HepG2 (cell line): ENCODE measurements around the gene SLIT3. TPM values are rescaled to one million over a fixed set of nuclear protein-coding genes. Genes with fewer than 3 reads are reported as not detected.

Experiments used
- ATAC-seq: fragments of 200-7000 bp; cut with Tn5 transposase; 3 replicates; pipeline ENCODE4 v1.9.1; 2020; ENCODE audit warnings: mild to moderate bottlenecking, moderate library complexity
- BruUV-seq: library from RNA; stranded (reverse); fragments of 400-500 nt; replicated peaks from 2 replicates; lab custom pipeline; 2021; lab: Mats Ljungman, UMichigan
- CTCF ChIA-PET: fragments of 300-600 bp; formaldehyde crosslinking; extraction: SDS; loops from one replicate; lab custom pipeline; 2021; ENCODE audit warnings: low total read pairs, inconsistent platforms, low intra/inter-chr PET ratio; lab: Yijun Ruan, JAX
- POLR2A ChIA-PET: fragments of 350-600 bp; sonication (Branson Sonifier 250); formaldehyde crosslinking; loops from one replicate; lab custom pipeline; 2020; ENCODE audit warnings: antibody characterized with exemption, inconsistent platforms; lab: Yijun Ruan, JAX
- DNase-seq: peaks from one replicate; pipeline ENCODE4 v3.0.0-alpha.2; 2015; ENCODE audit warnings: low spot score
- FAIRE-seq: peaks from 3 replicates; lab custom pipeline; 2011; peaks lifted over from hg19 to GRCh38; lab: Jason Lieb, UNC
- H2AFZ ChIP-seq: one replicate; pipeline ENCODE4 v1.6.1; 2011; ENCODE audit warnings: low read length, inconsistent platforms
- H3K27ac ChIP-seq: fragments of 300-600 bp; 3 replicates; pipeline ENCODE4 v1.8.0; 2011; ENCODE audit warnings: mixed run types, mild to moderate bottlenecking, mixed read lengths, low read length, inconsistent platforms; ENCODE audit not compliant: insufficient read depth; ENCODE audit errors: extremely low read length
- H3K27me3 ChIP-seq, 2 experiments: fragments of 200-600 bp in 1 of 2; 2 replicates in 1 of 2; 3 replicates in 1 of 2; pipeline versions ENCODE4 v1.6.0 to v1.8.0; 2011; ENCODE audit warnings: low read length in 2 of 2, mild to moderate bottlenecking in 2 of 2, moderate library complexity in 2 of 2, inconsistent platforms in 1 of 2; ENCODE audit not compliant: insufficient read depth in 2 of 2, control insufficient read depth in 1 of 2
- H3K36me3 ChIP-seq, 2 experiments: fragments of 200-600 bp in 1 of 2; replicated peaks in 1 of 2; 2 replicates in 1 of 2; 3 replicates in 1 of 2; pipeline versions ENCODE4 v1.5.1 to v1.8.0; 2011; ENCODE audit warnings: low read length in 2 of 2, inconsistent platforms in 1 of 2; ENCODE audit not compliant: insufficient read depth in 2 of 2, control insufficient read depth in 1 of 2
- H3K4me1 ChIP-seq: 2 replicates; pipeline ENCODE4 v1.5.1; 2012; ENCODE audit warnings: low read length, inconsistent platforms; ENCODE audit not compliant: insufficient read depth
- H3K4me2 ChIP-seq: 2 replicates; pipeline ENCODE4 v1.6.0; 2011; ENCODE audit warnings: low read depth, low read length, inconsistent platforms
- H3K4me3 ChIP-seq, 3 experiments: fragments of 200-600 bp in 1 of 3; sonication (generic), shearing (Covaris generic) in 1 of 3; replicated peaks in 1 of 3; 2 replicates each; pipeline ENCODE4 v1.5.1; 2011 to 2016; ENCODE audit warnings: low read length in 3 of 3, inconsistent platforms in 2 of 3, low read depth in 2 of 3, mild to moderate bottlenecking in 2 of 3, control low read depth in 1 of 3, mixed read lengths in 1 of 3; ENCODE audit not compliant: insufficient read depth in 1 of 3
- H3K79me2 ChIP-seq: one replicate; pipeline ENCODE4 v1.6.1; 2011; ENCODE audit warnings: low read length, inconsistent platforms; ENCODE audit not compliant: insufficient read depth
- H3K9ac ChIP-seq: 2 replicates; pipeline ENCODE4 v1.6.0; 2011; ENCODE audit warnings: mild to moderate bottlenecking, low read depth, low read length, inconsistent platforms; ENCODE audit not compliant: insufficient read depth
- H3K9me3 ChIP-seq: 2 replicates; pipeline ENCODE4 v1.5.1; 2012; ENCODE audit warnings: mild to moderate bottlenecking, low read length
- H4K20me1 ChIP-seq: 2 replicates; pipeline ENCODE4 v1.6.0; 2011; ENCODE audit warnings: inconsistent platforms, mild to moderate bottlenecking, low read length, moderate library complexity; ENCODE audit not compliant: insufficient read depth
- BRCA1 ChIP-seq: sonication (generic); formaldehyde crosslinking; IDR thresholded peaks from 2 replicates; pipeline ENCODE4 v1.4.0; 2020; ENCODE audit warnings: missing genetic modification reagents
- DNMT1 ChIP-seq: sonication (generic); formaldehyde crosslinking; IDR thresholded peaks from 2 replicates; pipeline ENCODE4 v1.5.1; 2020; ENCODE audit warnings: mild to moderate bottlenecking, missing genetic modification reagents
- HNRNPUL1 ChIP-seq: fragments of 200-400 bp; formaldehyde crosslinking; IDR thresholded peaks from 2 replicates; pipeline ENCODE4 v1.6.1; 2017; ENCODE audit warnings: low read depth, mild to moderate bottlenecking, low read length, moderate library complexity
- MIER2 ChIP-seq: IDR thresholded peaks from 2 replicates; pipeline ENCODE4 v1.6.1; 2016; ENCODE audit warnings: missing biosample characterization, missing genetic modification reagents
- NFIC ChIP-seq: IDR thresholded peaks from 2 replicates; pipeline ENCODE4 v1.6.1; 2012; ENCODE audit warnings: mild to moderate bottlenecking, low read length, inconsistent platforms
- NKX3-1 ChIP-seq: sonication (generic); formaldehyde crosslinking; IDR thresholded peaks from 2 replicates; pipeline ENCODE4 v1.5.0; 2020; ENCODE audit warnings: missing genetic modification reagents
- SALL1 ChIP-seq: sonication (generic); formaldehyde crosslinking; IDR thresholded peaks from 2 replicates; pipeline ENCODE4 v1.8.0; 2022; ENCODE audit warnings: mild to moderate bottlenecking, missing genetic modification reagents
- TEAD3 ChIP-seq: optimal IDR thresholded peaks from 2 replicates; pipeline ENCODE3; 2016; ENCODE audit warnings: borderline replicate concordance
- ZFP82 ChIP-seq: sonication (generic); formaldehyde crosslinking; IDR thresholded peaks from 2 replicates; pipeline ENCODE4 v1.5.1; 2020; ENCODE audit warnings: mild to moderate bottlenecking, missing genetic modification reagents, borderline replicate concordance
- ZNF777 ChIP-seq: sonication (generic); formaldehyde crosslinking; IDR thresholded peaks from 2 replicates; pipeline ENCODE4 v1.4.0; 2020; ENCODE audit warnings: missing genetic modification reagents
- ZSCAN9 ChIP-seq: IDR thresholded peaks from 2 replicates; pipeline ENCODE4 v1.6.1; 2016; ENCODE audit warnings: borderline replicate concordance
- WGBS: methylation state at CpG from one replicate; pipeline ENCODE4 v1.1.6; 2017; ENCODE audit warnings: low lambda C conversion rate; 5-methylcytosine and 5-hydroxymethylcytosine counted together
- in situ Hi-C: cut with HindIII; loops from 2 replicates; pipeline ENCODE4 v1.10.0; 2017; ENCODE audit warnings: low pct_unique_long_range_greater_than_20kb; ENCODE audit not compliant: extremely low pct_ligation_motif_present
- intact Hi-C: fragments of 100-400 bp; cut with micrococcal nuclease; formaldehyde crosslinking; loops from one replicate; pipeline ENCODE4 v1.10.0; 2022; ENCODE audit not compliant: unreplicated experiment
- polyA plus RNA-seq, 8 experiments: library from polyadenylated mRNA; depleted of rRNA in 3 of 8; stranded (reverse) in 7 of 8; unstranded in 1 of 8; fragments of >200 nt; fragmentation: Illumina TruSeq in 4 of 8; extraction: Trizol in 4 of 8; gene quantifications; 2 replicates each; pipeline versions ENCODE4 v1.2.1 to v1.2.3, GENCODE V29; 2011 to 2016; ENCODE audit warnings: low read depth in 4 of 8, missing spikeins in 1 of 8, mixed read lengths in 1 of 8; ENCODE audit not compliant: insufficient read depth in 1 of 8
- total RNA-seq, 5 experiments: library from RNA; depleted of rRNA; stranded (reverse); fragments of >200 nt; fragmentation: Illumina TruSeq; extraction: Trizol; gene quantifications; 2 replicates each; pipeline ENCODE4 v1.2.3, GENCODE V29; 2016; ENCODE audit warnings: low read depth in 1 of 5
- TF ChIP-seq, protein P1 (sequence below), 2 experiments: sonication (generic) in 1 of 2; formaldehyde crosslinking in 1 of 2; IDR thresholded peaks; 2 replicates each; pipeline versions ENCODE4 v1.5.1 to v1.6.1; 2011 to 2020; ENCODE audit warnings: borderline replicate concordance in 1 of 2, low read depth in 1 of 2, low read length in 1 of 2, mild to moderate bottlenecking in 1 of 2, missing genetic modification reagents in 1 of 2, moderate library complexity in 1 of 2
- TF ChIP-seq, protein P2 (sequence below): sonication (generic); formaldehyde crosslinking; IDR thresholded peaks from 2 replicates; pipeline ENCODE4 v1.4.0; 2020; ENCODE audit warnings: missing genetic modification reagents, borderline replicate concordance

Gene SLIT3
- total and polyA plus RNA-seq, 2 of the 13 experiments (the other 11 are each of a cell fraction or from before 2014, with no cell fraction given): not detected

DNA sequence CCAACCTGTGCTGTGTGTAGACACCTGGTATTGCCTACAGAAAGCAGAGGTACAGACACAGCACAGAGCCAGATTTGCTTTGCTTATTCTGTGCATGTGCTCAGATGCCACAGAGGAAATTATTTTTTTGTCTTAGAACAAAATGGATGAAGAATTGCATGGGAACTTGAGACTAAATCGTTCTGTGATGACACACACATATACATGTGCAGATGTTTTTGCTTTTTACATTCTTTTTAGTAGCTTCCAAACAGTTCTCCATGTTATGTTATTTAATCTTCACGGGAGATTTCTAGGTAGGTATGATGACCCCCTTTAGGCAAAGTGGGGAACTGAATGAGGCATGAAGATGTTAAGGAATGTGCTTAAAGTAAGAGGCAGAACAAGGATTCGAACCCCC is 500.2 kb downstream of the SLIT3 start:
- no peak for DNase-seq
- no peak for ATAC-seq
- H3K27ac ChIP-seq: no peak overlapping the region
- TF ChIP-seq, protein P1, sequence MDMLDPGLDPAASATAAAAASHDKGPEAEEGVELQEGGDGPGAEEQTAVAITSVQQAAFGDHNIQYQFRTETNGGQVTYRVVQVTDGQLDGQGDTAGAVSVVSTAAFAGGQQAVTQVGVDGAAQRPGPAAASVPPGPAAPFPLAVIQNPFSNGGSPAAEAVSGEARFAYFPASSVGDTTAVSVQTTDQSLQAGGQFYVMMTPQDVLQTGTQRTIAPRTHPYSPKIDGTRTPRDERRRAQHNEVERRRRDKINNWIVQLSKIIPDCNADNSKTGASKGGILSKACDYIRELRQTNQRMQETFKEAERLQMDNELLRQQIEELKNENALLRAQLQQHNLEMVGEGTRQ (IDR thresholded peaks at IDR 0.05; ENCODE audit: low read depth, low read length): no peak
- TF ChIP-seq, protein P1 (CRISPR knock-in tag; IDR thresholded peaks at IDR 0.05; ENCODE audit: borderline replicate concordance): no peak
- TF ChIP-seq DNMT1 (CRISPR knock-in tag): no peak
- TF ChIP-seq TEAD3 (CRISPR knock-in tag): no peak
- TF ChIP-seq MIER2 (CRISPR knock-in tag): no peak
- TF ChIP-seq ZNF777: no peak
- TF ChIP-seq, protein P2, sequence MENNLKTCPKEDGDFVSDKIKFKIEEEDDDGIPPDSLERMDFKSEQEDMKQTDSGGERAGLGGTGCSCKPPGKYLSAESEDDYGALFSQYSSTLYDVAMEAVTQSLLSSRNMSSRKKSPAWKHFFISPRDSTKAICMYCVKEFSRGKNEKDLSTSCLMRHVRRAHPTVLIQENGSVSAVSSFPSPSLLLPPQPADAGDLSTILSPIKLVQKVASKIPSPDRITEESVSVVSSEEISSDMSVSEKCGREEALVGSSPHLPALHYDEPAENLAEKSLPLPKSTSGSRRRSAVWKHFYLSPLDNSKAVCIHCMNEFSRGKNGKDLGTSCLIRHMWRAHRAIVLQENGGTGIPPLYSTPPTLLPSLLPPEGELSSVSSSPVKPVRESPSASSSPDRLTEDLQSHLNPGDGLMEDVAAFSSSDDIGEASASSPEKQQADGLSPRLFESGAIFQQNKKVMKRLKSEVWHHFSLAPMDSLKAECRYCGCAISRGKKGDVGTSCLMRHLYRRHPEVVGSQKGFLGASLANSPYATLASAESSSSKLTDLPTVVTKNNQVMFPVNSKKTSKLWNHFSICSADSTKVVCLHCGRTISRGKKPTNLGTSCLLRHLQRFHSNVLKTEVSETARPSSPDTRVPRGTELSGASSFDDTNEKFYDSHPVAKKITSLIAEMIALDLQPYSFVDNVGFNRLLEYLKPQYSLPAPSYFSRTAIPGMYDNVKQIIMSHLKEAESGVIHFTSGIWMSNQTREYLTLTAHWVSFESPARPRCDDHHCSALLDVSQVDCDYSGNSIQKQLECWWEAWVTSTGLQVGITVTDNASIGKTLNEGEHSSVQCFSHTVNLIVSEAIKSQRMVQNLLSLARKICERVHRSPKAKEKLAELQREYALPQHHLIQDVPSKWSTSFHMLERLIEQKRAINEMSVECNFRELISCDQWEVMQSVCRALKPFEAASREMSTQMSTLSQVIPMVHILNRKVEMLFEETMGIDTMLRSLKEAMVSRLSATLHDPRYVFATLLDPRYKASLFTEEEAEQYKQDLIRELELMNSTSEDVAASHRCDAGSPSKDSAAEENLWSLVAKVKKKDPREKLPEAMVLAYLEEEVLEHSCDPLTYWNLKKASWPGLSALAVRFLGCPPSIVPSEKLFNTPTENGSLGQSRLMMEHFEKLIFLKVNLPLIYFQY: no peak
- no peak for TF ChIP-seq HNRNPUL1
- TF ChIP-seq ZSCAN9 (CRISPR knock-in tag): no peak
- no peak for TF ChIP-seq BRCA1
- no peak for TF ChIP-seq NKX3-1 (CRISPR knock-in tag)
- TF ChIP-seq ZFP82 (CRISPR knock-in tag): no peak
- no peak for TF ChIP-seq NFIC
- TF ChIP-seq SALL1 (CRISPR knock-in tag): no peak
- TF ChIP-seq, all 625 proteins: peak for 0
- FAIRE-seq: no peak
- H3K4me1 ChIP-seq: no peaks in the 10 kb centered on the region
- no peaks in the 10 kb centered on the region for H3K79me2 ChIP-seq
- H2AFZ ChIP-seq: no peak overlapping the region
- CTCF ChIA-PET: no interaction called here
- in situ Hi-C loops: no loop called here
- peaks cover 3 to 48% of the 10 kb centered on the region in 2 experiments; a peak in 4 of 5 replicates for H3K27me3 ChIP-seq
- no peaks in the 10 kb centered on the region for H3K9me3 ChIP-seq
- 11% methylated on average over 3 of the region's 3 CpGs for WGBS
- H3K4me3 ChIP-seq: no peak overlapping the region
- H3K9ac ChIP-seq: no peak overlapping the region
- no peaks in the 10 kb centered on the region for H4K20me1 ChIP-seq
- H3K4me2 ChIP-seq: no peak overlapping the region
- BruUV-seq: no TSS peak
- POLR2A ChIA-PET: no interaction called here
- intact Hi-C loops: no loop called here
- no peaks in the 10 kb centered on the region for H3K36me3 ChIP-seq
